ENCODE measurements around the gene COL4A1.

GRCh38 chr13:110322126-110322827, 15.3 kb upstream of the COL4A1 start:
- no peak for TF ChIP-seq POLR2A (IDR thresholded peaks at IDR 0.05; ENCODE audit: low read length)
- no peak for TF ChIP-seq GATA1 (IDR thresholded peaks at IDR 0.05; ENCODE audit: low read depth, low read length)
